GM19351 (cell line): Measurements from ENCODE around the gene ST3GAL3.
"Not testable (repeated sequence)": the region's sequence is repeated elsewhere in the genome, so short reads cannot be mapped to it uniquely, and the experiment has no call there.

Experiments used
- ATAC-seq: cut with Tn5 transposase; IDR thresholded peaks from one replicate; pipeline ENCODE4 v1.9.1; 2021; ENCODE audit warnings: mild to moderate bottlenecking, moderate library complexity; ENCODE audit not compliant: unreplicated experiment

The ST3GAL3 gene

DNA sequence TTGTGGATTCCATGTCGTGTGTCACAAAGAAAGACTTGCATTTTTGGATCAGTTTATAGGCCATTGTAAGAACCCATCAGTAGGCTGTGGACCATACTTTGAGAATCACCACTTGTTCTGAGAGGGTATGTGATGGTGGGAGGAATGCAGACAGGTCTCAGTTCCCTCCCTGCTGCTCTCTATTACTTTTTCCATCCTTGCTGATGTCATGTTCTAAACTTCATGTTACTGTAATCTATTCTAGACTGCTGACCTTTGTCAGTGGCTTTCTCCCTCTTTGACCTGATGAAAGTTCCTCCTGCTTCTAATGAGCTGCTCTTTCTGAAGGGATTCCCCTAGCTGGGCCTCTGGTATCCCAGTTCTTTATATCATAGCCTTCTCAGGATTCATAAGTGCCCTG lies 46.1 kb downstream of the ST3GAL3 start:
- no peak for ATAC-seq

DNA sequence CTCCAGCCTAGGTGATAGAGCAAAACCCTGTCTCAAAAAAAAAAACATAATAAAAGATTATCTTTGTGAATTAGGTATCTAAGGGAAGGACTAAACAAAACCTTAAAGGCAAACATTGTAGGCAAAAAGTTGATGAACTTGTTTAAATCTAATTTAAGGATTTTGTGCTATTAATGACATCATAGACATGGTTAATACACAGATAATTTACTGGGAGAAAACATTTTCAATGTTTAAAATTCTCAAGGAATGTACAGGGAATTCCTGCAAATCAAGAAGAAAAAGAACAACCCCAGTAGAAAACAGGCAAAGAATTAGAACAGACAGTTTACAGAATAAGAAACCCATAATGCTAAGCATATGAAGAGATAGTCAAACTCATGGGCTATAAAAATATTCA lies 47.6 kb downstream of the ST3GAL3 start:
- no peak for ATAC-seq

DNA sequence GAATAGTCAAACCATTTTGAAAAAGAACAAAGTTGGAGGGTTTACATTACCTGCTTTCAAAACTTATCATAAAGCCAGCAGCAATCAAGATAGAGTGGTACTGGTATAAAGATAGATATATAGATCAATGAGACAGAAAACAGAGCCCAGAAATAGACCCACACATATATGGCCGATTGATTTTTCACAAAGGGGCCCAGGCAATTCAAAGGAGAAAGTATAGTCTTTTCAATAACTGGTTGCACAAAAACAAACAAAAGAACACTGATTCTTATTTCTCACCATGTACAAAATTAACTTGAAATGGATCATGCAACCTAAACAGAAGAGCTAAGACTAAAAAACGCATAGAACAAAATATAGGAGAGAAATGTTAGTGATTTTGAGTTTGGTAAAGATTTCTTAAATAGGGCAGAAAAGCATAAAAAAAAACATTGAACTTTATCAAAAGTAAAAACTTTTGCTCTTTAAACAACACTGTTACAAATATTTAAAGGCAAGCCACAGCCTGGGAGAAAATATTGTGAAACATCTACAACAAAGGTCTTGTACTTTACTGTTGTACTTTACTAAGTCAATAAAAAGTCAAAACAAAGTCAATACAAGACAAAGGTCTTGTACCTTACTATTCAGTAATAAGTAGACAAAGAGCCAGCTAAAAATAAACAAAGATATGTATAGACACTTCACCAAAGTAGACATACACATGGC lies 50.2 kb downstream of the ST3GAL3 start:
- no peak for ATAC-seq

DNA sequence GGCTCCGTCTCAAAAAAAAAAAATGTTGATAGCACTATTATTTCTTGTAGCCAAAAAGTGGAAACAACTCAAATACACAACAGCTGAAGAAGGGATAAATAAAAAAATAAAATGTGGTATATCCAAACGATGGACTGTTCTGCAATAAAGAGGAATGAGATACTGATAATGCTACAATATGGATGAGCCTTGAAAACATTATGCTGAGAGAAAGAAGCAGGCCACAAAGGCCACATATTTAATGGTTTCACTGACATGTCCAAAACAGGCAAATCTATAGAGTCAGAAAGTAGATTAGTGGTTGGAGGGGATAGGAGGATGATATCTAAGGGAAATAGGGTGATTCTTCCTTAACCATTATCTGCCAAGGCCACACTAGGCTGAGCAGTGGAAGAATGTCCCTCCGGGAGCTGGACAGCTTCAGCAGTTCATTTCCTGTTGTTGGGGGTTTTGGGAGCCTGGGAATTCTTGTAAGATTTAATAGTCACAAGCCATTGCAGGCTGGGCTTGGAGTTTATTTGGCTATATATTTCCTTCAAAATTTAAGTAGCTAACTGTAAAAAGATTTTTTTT lies 53.5 kb downstream of the ST3GAL3 start:
- ATAC-seq = no peak

DNA sequence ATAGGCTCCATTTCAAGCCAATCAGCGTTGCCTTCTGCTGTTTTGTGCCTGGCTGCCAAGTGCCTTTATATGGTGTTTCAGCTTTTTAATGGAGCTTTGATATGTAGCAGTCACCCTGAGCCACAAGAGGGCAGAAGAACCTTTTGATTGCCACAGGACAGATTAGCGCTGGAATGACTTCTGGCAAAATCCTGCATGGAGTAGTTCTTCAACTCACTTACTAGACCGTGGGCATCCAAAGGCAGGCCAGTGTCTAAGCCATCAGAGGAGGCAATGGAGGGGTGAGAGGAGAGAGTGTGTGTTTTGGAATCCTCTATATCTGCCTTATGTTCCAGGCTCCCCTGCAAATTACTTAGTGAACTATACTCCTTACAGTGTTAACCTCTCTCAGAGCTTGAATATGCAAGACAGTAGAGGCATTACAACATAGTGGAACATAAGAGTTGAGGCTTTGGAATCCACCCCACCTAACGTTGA lies 56.2 kb downstream of the ST3GAL3 start:
- ATAC-seq = no peak

DNA sequence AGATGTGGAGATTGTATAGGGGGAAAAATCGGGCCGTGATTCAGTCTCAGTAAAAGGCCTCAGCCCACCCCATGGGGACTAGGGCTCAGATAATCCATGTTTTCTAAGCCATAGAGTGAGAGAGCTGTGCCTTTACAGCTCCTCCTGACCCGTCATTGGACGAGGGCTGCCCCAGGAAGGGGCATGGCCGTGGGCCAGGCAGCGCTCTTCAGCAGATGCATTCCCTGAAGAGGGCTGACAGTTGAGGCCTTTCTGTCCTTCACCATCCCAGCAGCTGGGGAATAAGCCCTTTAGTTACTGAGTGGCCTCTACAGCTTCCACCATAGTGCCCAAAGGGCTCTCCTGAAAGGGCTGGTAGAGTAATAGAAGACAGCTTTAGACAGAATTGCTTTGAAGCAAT lies 57.2 kb downstream of the ST3GAL3 start:
- ATAC-seq = no peak

DNA sequence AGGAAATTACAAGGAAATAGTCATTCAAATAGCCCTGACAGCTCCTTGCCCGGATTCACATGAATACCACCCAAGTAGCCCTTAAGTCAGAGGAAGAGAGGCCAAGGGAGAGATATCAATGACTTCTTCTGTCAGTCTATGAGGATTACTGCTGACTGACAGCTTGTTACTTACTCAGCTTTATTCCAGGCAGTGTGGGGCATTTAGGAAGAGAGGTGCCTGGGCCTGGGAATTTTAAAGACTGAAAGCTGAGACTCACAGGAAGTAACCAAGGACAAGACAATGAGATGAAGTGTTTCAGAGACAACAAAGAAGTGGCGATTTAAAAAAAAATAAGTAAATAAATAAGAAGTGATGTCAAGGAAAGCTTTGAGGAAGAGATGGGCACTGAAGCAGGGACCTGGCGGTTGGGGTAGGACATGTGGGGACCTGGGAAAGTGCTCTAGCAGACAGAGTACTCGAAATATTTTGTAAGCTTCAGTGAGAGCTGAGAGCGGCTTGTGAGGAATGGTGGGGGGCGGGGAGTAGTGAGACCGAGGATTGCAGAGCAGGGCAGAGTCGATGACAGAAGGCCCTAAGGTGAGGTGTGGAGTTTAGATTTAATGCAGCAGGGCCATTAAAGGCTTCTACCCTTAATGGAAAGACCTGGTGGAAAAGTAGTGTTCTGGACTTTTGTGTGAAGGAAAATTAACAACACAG lies 58.9 kb downstream of the ST3GAL3 start:
- no peak for ATAC-seq

DNA sequence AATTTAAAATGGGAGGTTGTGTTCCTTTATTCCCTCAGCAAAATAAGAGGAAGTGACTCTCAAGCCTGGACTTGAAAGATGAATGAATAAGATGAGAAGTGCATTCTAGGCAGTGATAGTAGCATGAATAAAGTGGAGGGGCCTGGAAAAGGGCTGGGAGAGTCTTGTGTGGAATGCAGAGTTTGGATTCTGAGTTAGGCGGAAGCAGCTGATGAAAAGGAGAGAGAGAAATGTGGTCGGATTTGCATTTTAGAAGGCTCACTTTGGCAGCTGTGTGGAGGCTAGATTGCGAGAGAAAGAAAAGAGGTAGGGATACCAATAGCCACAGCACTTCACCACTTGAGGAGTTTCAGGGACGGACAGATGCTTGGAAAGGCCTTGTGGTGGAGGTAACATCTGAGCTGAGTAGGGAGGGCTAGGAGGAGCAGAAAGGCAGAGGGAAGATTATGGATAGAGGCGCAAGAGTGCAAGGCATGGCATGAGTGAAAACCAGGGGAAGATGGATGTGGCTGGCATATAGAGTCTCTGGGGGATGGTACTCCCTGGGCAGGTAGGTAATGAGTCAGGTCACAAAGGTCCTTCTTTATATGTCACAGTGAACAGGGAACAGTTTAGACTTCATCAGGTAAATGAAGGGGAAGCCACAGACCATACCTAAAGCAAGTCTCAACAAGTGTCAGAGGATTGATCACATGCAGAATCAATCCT lies 59.6 kb downstream of the ST3GAL3 start:
- ATAC-seq = no peak

DNA sequence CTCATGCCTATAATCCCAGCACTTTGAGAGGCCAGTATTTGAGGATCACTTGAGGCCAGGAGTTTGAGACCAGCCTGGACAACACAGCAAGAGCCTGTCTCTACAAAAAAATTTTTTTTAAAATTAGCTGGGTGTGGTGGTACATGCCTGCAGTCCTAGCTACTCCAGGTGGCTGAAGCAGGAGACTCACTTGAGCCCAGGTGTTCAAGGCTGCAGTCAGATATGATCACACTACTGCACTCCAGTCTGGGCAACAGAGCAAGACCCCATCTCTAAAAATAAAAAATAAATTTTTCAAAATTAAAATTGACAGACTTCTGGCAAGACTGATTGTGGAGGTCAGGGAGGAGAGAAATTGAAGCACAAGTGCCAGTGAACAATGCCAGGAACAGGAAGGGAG lies 60.8 kb downstream of the ST3GAL3 start:
- no peak for ATAC-seq

DNA sequence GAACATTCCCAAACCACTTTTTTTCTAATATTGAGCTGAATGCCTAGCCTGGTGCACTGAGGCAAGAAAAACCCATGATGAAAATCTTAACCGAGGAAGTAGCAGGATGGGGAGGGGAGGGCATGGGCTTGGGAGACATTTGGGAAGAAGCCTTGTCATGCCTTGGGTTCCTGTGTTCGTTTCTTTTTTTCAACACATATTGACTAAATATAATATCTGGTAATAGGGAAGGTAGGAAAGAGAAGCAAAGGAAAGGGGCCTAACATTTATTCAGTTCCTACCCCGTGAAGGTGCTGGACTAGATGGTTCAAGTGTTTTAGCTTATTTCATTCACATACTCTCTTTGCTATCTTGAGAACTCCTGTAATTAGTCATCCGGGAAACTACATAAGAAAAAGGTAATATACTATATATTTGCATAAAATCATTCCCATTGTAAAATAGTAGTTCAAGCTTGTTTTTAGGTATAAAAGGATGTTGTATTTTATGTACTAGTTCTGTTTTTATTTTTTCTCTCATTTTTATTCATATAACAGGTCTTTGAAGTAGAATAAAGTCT lies 62.1 kb downstream of the ST3GAL3 start:
- ATAC-seq = no peak

DNA sequence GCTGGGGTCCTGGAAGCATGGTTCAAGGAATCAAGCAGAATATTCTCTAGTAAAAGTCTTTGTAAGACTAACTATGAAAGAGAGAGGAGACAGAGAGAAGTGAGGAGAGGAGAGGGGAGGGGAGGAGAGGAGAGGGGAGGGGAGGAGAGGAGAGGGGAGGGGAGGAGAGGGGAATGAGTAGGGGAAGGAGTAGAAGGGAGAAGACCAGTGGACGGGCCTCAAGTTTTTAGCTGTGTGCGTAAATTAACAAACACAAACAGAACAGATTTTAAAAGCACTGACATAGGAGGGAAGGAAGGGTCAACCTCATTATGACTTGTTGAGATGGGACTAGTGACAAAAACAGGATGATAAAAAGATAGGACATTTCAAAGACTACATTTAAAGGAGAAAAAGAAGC lies 62.8 kb downstream of the ST3GAL3 start:
- no peak for ATAC-seq

DNA sequence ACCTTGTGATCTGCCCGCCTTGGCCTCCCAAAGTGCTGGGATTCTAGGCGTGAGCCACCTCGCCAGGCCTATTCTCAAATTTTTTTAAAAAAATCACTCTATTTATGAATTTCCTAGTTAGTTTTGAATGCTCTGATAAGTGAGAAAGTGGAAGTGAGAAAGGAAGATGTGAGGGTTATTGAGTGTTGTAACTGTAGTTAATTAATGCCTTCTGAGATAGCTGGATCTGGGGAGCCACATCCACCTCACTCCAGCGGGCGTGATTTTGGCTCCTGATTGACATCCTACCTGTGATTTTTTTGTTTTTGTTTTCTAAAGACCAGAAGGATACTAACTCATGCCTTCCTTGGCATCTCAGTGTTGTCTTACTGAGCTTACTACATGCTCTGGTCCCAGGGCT lies 65.6 kb downstream of the ST3GAL3 start:
- ATAC-seq = no peak

DNA sequence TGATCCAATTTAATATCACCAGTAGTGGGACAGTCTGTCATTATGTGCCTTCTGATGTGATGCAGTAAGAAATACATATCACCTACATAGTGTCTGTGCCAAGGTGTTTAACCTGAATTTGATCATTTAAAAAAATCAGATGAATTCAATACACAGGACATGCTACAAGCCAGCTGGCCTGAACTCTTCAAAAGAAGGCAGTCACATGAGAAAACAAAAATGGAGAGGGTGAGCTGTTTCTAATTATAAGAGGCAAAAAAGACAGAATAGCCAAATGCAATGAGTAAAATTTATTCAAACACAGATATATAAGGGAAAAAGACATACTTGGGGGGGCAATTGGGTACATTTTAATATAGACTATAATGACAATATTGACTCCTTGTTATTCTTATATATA lies 66.5 kb downstream of the ST3GAL3 start:
- ATAC-seq = no peak

DNA sequence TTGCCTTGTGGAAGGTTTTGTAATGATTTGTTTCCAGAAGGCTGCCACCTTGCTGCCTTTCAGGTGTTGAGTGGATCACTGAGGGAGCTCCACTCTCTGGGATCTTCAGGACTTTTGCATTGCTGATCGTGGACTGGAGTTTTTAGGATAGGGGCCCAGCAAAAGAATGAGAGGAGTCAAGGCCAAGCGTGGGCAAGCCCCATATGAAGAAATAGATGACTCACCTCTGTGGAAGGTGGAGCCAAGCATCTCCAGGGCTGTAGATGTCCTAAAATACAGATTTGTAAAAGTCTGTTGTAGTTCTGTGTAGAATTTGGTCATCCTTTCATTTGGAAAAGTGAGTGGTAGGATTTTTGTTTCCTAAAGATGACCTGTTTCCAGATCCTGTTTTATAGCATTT lies 67.0 kb downstream of the ST3GAL3 start:
- no peak for ATAC-seq

DNA sequence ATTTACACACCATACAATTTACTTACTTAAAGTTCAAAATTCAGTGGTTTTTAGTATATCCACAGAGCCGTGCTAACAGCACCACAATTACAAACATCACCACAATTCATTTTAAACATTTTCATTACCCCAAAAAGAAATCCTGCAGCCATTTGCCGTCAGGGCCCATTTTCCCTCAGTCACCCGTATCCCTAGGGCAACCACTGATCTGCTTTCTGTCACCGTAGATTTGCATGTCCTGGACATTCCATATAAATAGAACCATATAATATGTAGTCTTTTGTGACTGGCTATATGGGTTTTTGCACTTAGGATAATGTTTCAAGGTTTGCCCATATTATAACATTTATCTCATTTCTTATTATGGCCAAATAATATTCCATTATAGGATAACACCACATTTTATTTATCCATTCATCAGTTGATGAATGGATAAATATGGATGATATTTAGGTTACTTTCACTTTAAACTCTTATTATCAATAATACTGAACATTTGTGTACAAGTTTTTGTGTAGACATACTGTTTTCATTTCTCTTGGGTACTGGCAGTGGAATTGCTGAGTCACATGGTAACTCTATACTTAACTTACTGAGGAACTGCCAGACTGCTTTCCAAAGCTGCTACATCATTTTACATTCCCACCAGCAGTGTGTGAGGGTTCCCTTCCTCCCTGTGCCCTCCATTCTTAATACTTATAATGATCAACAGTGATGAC lies 68.9 kb downstream of the ST3GAL3 start:
- ATAC-seq = no peak

DNA sequence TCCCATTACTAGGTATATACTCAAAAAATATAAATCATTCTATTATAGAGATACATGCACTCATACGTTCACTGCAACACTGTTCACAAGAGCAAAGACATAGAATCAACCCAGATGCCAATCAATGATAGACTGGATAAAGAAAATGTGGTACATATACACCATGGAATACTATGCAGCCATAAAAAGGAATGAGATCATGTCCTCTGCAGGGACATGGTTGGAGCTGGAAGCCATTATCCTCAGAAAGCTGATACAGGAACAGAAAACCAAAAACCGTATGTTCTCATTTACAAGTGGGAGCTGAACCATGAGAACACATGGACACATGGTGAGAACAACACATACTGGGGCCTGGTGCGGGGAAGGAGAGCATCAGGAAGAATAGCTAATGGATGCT lies 70.6 kb downstream of the ST3GAL3 start:
- ATAC-seq = not testable (repeated sequence)

DNA sequence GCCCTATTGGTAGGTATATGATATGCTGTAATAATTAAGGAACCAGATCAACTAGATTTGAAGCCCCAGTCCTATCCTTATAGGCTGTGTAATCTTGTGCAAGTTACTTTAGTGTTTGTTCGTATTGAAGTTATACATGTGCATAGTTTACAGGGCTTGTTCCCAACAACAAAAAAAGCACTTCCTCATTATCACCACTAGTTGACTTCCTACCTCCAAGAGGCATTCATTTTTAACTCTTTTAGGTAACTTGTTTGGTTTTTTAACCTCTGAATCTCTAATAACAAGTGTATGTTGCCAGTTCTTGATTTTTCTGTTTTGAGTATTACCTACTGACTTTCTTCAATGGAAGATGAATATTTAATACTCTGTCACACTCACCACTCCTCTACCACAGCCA lies 71.9 kb downstream of the ST3GAL3 start:
- ATAC-seq = no peak

DNA sequence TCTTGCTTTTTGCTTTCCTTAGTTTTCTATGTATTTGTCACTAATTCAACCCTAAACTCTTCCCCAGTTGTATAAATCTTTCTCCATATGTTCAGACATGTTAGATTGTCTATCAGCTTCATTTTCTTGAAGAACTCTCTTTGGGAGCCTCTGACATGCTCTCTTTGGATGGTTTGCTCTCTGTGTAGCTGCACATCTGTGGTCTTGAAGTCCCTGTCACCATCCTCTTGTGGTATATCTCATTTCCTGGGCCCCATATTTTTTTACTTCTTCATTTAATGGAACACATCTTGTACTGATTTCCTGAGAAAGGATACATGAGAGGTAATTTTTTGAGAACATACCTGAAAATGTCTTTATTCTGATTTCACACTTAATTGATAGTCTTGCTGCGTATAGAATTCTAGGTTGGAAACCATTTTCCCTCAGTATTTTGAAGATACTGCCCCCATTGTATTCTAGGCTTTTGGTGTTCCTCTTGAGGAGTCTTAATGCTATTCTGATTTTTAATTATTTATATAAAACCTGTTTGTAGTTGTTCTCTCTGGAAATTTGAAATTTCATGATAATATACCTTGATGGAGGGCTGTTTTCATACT lies 72.6 kb downstream of the ST3GAL3 start:
- no peak for ATAC-seq

DNA sequence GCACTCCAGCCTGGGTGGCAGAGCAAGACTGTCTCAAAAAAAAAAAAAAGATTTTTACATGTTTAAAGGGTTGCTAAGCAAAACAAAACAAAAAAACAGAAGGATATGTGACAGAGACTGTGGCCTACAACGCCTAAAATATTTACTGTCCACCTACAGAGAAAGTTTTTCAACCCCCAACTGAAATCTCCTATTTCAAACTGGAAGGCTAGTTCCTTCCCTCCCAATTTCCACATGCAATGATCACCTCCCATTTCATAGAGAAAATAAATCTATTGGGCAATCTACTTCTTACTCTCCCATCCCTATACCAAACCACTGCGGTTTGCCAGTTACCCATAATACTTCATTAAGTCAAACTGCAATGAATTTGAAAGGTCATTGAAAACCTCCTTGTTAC lies 74.2 kb downstream of the ST3GAL3 start:
- ATAC-seq = no peak

DNA sequence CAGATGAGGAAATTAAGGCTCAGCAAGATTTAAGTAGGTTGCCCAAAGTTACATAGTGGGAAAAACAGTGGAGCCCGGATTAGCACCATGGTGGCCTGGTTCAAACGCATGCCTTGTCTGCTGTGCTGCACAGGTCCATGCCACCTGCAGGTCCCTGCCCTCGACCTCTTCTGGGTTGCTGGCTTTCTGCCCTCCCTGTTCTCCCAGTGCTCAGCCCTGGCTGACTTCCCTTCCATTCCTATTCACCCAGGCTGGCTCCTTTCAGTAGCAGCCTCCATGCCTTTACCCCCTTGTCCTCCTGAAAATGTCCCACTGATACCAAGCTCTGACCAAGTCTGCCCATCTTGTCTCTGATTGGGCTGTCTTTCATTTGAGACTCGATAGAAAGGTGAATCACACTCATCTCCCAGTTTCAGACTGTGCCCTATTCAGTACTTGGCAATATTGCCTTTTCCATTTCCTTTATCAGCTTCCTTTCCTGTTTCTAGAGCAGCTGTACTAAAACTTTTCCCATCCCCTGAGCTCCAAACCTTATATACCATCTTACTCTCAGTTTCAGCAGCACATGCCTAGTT lies 75.8 kb downstream of the ST3GAL3 start:
- no peak for ATAC-seq
